ENCODE data around the gene POLR2A. TPM values are rescaled to one million over a fixed set of nuclear protein-coding genes. Genes with fewer than 3 reads are reported as not detected.

POLR2A gene
- total and polyA plus RNA-seq, 2 of the 13 experiments (the other 11 are each of a cell fraction or from before 2014, with no cell fraction given) = 17.8 to 18.3 TPM

GRCh38 chr17:7484067-7484918 is at the start of gene POLR2A (continued):
- TF ChIP-seq ZNF703 (CRISPR knock-in tag; IDR thresholded peaks at IDR 0.05; ENCODE audit: borderline replicate concordance) (no peak), ELK4 (CRISPR knock-in tag; IDR thresholded peaks at IDR 0.05; ENCODE audit: borderline replicate concordance) (0 out of 2 replicates have a peak, but pooled peaks have one; percentile 26), ZNF768 (CRISPR knock-in tag; IDR thresholded peaks at IDR 0.05) (peak; percentile 69; the same call in 1 of the 2 replicates), MAFK (conservative IDR thresholded peaks at IDR 0.05 in 1 of 2, IDR thresholded peaks at IDR 0.05 in 1 of 2; ENCODE audit: low read length in 2 of 2) (no peak), ZNF280D (CRISPR knock-in tag; IDR thresholded peaks at IDR 0.05) (peak; percentile 84), ZNF777 (CRISPR knock-in tag; IDR thresholded peaks at IDR 0.05) (peak; percentile 71), GLMP (CRISPR knock-in tag; IDR thresholded peaks at IDR 0.05; ENCODE audit: borderline replicate concordance) (no peak; the same call in 1 of the 2 replicates), FIP1L1 (IDR thresholded peaks at IDR 0.05; ENCODE audit: borderline replicate concordance, insufficient read depth, low read depth, low read length) (peak; percentile 90; the same call in 1 of the 2 replicates), LCORL (IDR thresholded peaks at IDR 0.05) (no peak), LCORL (CRISPR knock-in tag; IDR thresholded peaks at IDR 0.05) (peak; percentile 53; the same call in 1 of the 2 replicates), ETV6 (CRISPR knock-in tag; conservative IDR thresholded peaks at IDR 0.05) (peak; percentile 85; the same call in 1 of the 2 replicates), SYNCRIP (IDR thresholded peaks at IDR 0.05; ENCODE audit: insufficient read depth, low read depth, low read length) (no peak), ZNF770 (CRISPR knock-in tag; IDR thresholded peaks at IDR 0.05) (peak; percentile 59), ZNF430 (CRISPR knock-in tag; IDR thresholded peaks at IDR 0.05) (peak; percentile 80; the same call in 1 of the 2 replicates), ZNF205 (CRISPR knock-in tag; IDR thresholded peaks at IDR 0.05) (peak; percentile 98), ZNF724P (CRISPR knock-in tag; IDR thresholded peaks at IDR 0.05; ENCODE audit: borderline replicate concordance) (no peak; the same call in 1 of the 2 replicates), ZNF431 (CRISPR knock-in tag; IDR thresholded peaks at IDR 0.05; ENCODE audit: borderline replicate concordance, low read depth) (peak; percentile 83), MYNN (CRISPR knock-in tag; IDR thresholded peaks at IDR 0.05; ENCODE audit: low read depth) (peak; percentile 86; the same call in 1 of the 2 replicates), SKI (IDR thresholded peaks at IDR 0.05; ENCODE audit: partially characterized antibody) (peak; percentile 39)

Measured in HepG2 (cell line).